B cell (primary cell): ENCODE data around the gene XRCC4. TPM values are rescaled to one million over a fixed set of nuclear protein-coding genes. Genes with fewer than 3 reads are reported as not detected.

ENCODE experiments used
- ATAC-seq: fragments of 200-7000 bp; cut with Tn5 transposase; one replicate; pipeline ENCODE4 v1.10.0; 2021; ENCODE audit warnings: low read depth, mild to moderate bottlenecking, moderate number of reproducible peaks, moderate library complexity
- CTCF ChIA-PET: fragments of 350-600 bp; sonication (Branson Sonifier 250); formaldehyde crosslinking; loops from one replicate; lab custom pipeline; 2021; ENCODE audit warnings: antibody characterized with exemption, inconsistent platforms; lab: Charles Lee
- POLR2A ChIA-PET: fragments of 350-600 bp; sonication (Branson Sonifier 250); formaldehyde crosslinking; loops from one replicate; lab custom pipeline; 2021; ENCODE audit warnings: antibody characterized with exemption; lab: Charles Lee
- DNase-seq: peaks from one replicate; pipeline ENCODE4 v3.0.0; 2013
- H2AFZ ChIP-seq: 2 replicates; pipeline ENCODE4 v1.6.1; 2012; ENCODE audit warnings: mild to moderate bottlenecking, low read depth, low read length; ENCODE audit not compliant: insufficient read depth, poor library complexity, severe bottlenecking
- H3K27ac ChIP-seq, 2 donors: 1 replicate in 1 of 2; 2 replicates in 1 of 2; pipeline ENCODE4 v1.5.1; 2012 to 2013; ENCODE audit warnings: low read length in 2 of 2, mild to moderate bottlenecking in 2 of 2, moderate library complexity in 1 of 2
- H3K27me3 ChIP-seq, 4 experiments: fragments of 200-600 bp in 1 of 4; sonication (generic) in 1 of 4; replicated peaks in 1 of 4; 1 replicate in 2 of 4; 2 replicates in 2 of 4; pipeline versions ENCODE4 v1.6.1 to v1.7.0; 2013 to 2016; ENCODE audit warnings: low read length in 3 of 4, mild to moderate bottlenecking in 2 of 4, mixed read lengths in 1 of 4, moderate library complexity in 1 of 4; ENCODE audit not compliant: insufficient read depth in 4 of 4, control insufficient read depth in 3 of 4; ENCODE audit errors: control extremely low read depth in 1 of 4
- H3K36me3 ChIP-seq, 2 experiments: replicated peaks in 1 of 2; 1 replicate in 1 of 2; 2 replicates in 1 of 2; pipeline versions ENCODE4 v1.6.1 to v1.7.1; 2013; ENCODE audit warnings: low read length in 1 of 2; ENCODE audit not compliant: insufficient read depth in 2 of 2, control insufficient read depth in 1 of 2; ENCODE audit errors: control extremely low read depth in 1 of 2, extremely low read depth in 1 of 2
- H3K4me1 ChIP-seq, 2 donors: fragments of 200-600 bp in 1 of 2; sonication (generic) in 1 of 2; 1 replicate in 1 of 2; 2 replicates in 1 of 2; pipeline versions ENCODE4 v1.5.1 to v1.6.1; 2013 to 2017; ENCODE audit warnings: low read length in 2 of 2; ENCODE audit not compliant: control insufficient read depth in 2 of 2, insufficient read depth in 2 of 2
- H3K4me2 ChIP-seq: replicated peaks from 2 replicates; pipeline ENCODE3; 2012; ENCODE audit warnings: mild to moderate bottlenecking, low read depth, low read length; ENCODE audit not compliant: poor library complexity, severe bottlenecking
- H3K4me3 ChIP-seq, 5 experiments: fragments of 200-600 bp in 1 of 5; sonication (generic) in 1 of 5; 1 replicate in 3 of 5; 2 replicates in 2 of 5; pipeline versions ENCODE4 v1.5.1 to v1.7.0; 2011 to 2016; ENCODE audit warnings: low read length in 4 of 5, mild to moderate bottlenecking in 4 of 5, low read depth in 2 of 5, control low read depth in 1 of 5, moderate library complexity in 1 of 5; ENCODE audit not compliant: insufficient read depth in 1 of 5; ENCODE audit errors: control extremely low read depth in 1 of 5, extremely low read depth in 1 of 5
- H3K79me2 ChIP-seq: fragments of 200-600 bp; sonication (generic); one replicate; pipeline ENCODE4 v1.6.0; 2016; ENCODE audit warnings: low read length; ENCODE audit not compliant: control insufficient read depth, insufficient read depth
- H3K9ac ChIP-seq: fragments of 200-600 bp; sonication (generic); 2 replicates; pipeline ENCODE4 v1.6.1; 2017; ENCODE audit warnings: mild to moderate bottlenecking, low read length, moderate library complexity
- H3K9me3 ChIP-seq, 3 donors: one replicate each; pipeline versions ENCODE4 v1.6.1 to v1.7.1; 2013; ENCODE audit warnings: low read length in 2 of 3; ENCODE audit not compliant: control insufficient read depth in 2 of 3, insufficient read depth in 1 of 3; ENCODE audit errors: control extremely low read depth in 1 of 3
- H4K20me1 ChIP-seq: 2 replicates; pipeline ENCODE4 v1.6.0; 2012; ENCODE audit warnings: mild to moderate bottlenecking, low read length; ENCODE audit not compliant: insufficient read depth, control insufficient read depth, poor library complexity, severe bottlenecking
- H3K27ac Mint-ChIP-seq: one replicate; pipeline ENCODE4 v1.8.0; 2021; ENCODE audit warnings: mixed read lengths
- H3K27me3 Mint-ChIP-seq: one replicate; pipeline ENCODE4 v1.8.0; 2021; ENCODE audit warnings: mixed read lengths
- H3K4me1 Mint-ChIP-seq: one replicate; pipeline ENCODE4 v1.8.0; 2021; ENCODE audit warnings: mixed read lengths
- H3K4me3 Mint-ChIP-seq: one replicate; pipeline ENCODE4 v1.8.0; 2021; ENCODE audit warnings: mixed read lengths
- H3K9me3 Mint-ChIP-seq: one replicate; pipeline ENCODE4 v1.8.0; 2022; ENCODE audit warnings: mixed read lengths; ENCODE audit not compliant: insufficient read depth
- CTCF ChIP-seq: fragments of 200-600 bp; IDR thresholded peaks from one replicate; pipeline ENCODE4 v1.8.0; 2022; ENCODE audit warnings: antibody characterized with exemption, mild to moderate bottlenecking
- EZH2 ChIP-seq: IDR thresholded peaks from 2 replicates; pipeline ENCODE4 v1.6.1; 2012; ENCODE audit warnings: borderline replicate concordance, low read depth, mild to moderate bottlenecking, moderate library complexity, low read length; ENCODE audit not compliant: insufficient read depth, poor library complexity, severe bottlenecking
- WGBS: methylation state at CpG from one replicate; pipeline ENCODE4 v1.1.5; 2013; ENCODE audit warnings: missing lambda C conversion rate; ENCODE audit not compliant: insufficient coverage; 5-methylcytosine and 5-hydroxymethylcytosine counted together
- intact Hi-C: fragments of 100-400 bp; cut with micrococcal nuclease; formaldehyde crosslinking; loops from one replicate; pipeline ENCODE4 v1.10.0; 2022
- polyA plus RNA-seq: library from polyadenylated mRNA; depleted of rRNA; stranded (reverse); fragments of >200 nt; gene quantifications from 2 replicates; pipeline ENCODE4 v1.2.3, GENCODE V29; 2012
- total RNA-seq, 2 donors: library from RNA; stranded (reverse); fragments of 120-200 nt in 1 of 2; gene quantifications; 1 replicate in 1 of 2; 2 replicates in 1 of 2; pipeline versions ENCODE4 v1.2.3 to v1.2.4, GENCODE V29; 2013 to 2022

Gene XRCC4
- total and polyA plus RNA-seq, 2 donors (not counting 1 experiment from before 2014, with no cell fraction given) = 1.3 to 7.7 TPM

- Histone ChIP-seq H3K9me3 (no peaks in the 10 kb centered on the region), H2AFZ (no peak overlapping the region), H3K27ac (no peak overlapping the region), H3K4me1 (no peaks in the 10 kb centered on the region), H3K27me3 (no peaks in the 10 kb centered on the region), H3K79me2 (no peaks in the 10 kb centered on the region), H4K20me1 (no peaks in the 10 kb centered on the region), H3K9ac (no peak overlapping the region), H3K4me3 (no peak overlapping the region), H3K4me2 (no peak overlapping the region), H3K36me3 (no peaks in the 10 kb centered on the region)
- intact Hi-C loops = no loop called here
- CTCF ChIA-PET = no interaction called here
- POLR2A ChIA-PET = no interaction called here
- peaks cover 4% of the 10 kb centered on the region for H3K4me1 Mint-ChIP-seq
- no peak overlapping the region for H3K27ac Mint-ChIP-seq
- 100% methylated on average over 2 of the region's 5 CpGs for WGBS
- H3K4me3 Mint-ChIP-seq = no peak overlapping the region
- TF ChIP-seq EZH2 = no peak
- no peak for TF ChIP-seq CTCF
- ATAC-seq (no peak), DNase-seq (no peak)
- no peaks in the 10 kb centered on the region for H3K9me3 Mint-ChIP-seq
- H3K27me3 Mint-ChIP-seq = no peaks in the 10 kb centered on the region
These were observed 291.0 kb downstream of the XRCC4 start for GRCh38 chr5:83368319-83368718.

GRCh38 chr5:83368835-83369234 lies 291.5 kb downstream of the XRCC4 start:
- Histone ChIP-seq H3K79me2 (no peaks in the 10 kb centered on the region), H3K4me3 (no peak overlapping the region), H3K27ac (no peak overlapping the region), H3K4me2 (no peak overlapping the region), H4K20me1 (no peaks in the 10 kb centered on the region), H2AFZ (no peak overlapping the region), H3K9ac (no peak overlapping the region), H3K9me3 (no peaks in the 10 kb centered on the region), H3K27me3 (no peaks in the 10 kb centered on the region), H3K4me1 (no peaks in the 10 kb centered on the region), H3K36me3 (no peaks in the 10 kb centered on the region)
- no peak for ATAC-seq
- Mint-ChIP-seq H3K27ac (no peak overlapping the region), H3K27me3 (no peaks in the 10 kb centered on the region), H3K4me1 (peaks cover 4% of the 10 kb centered on the region), H3K4me3 (no peak overlapping the region), H3K9me3 (no peaks in the 10 kb centered on the region)
- no peak for TF ChIP-seq CTCF
- TF ChIP-seq EZH2 = no peak
- POLR2A ChIA-PET = no interaction called here
- WGBS = no CpG with 5 or more reads among the region's 3 CpGs
- intact Hi-C loops = no loop called here
- CTCF ChIA-PET = no interaction called here
- DNase-seq = no peak
